ENCODE results near the gene CPD. TPM values are rescaled to one million over a fixed set of nuclear protein-coding genes. Genes with fewer than 3 reads are reported as not detected.
"Not testable (repeated sequence)": the region's sequence is repeated elsewhere in the genome, so short reads cannot be mapped to it uniquely, and the experiment has no call there.

The CPD gene
- total and polyA plus RNA-seq, 2 donors (not counting 1 experiment from before 2014, with no cell fraction given): 88.8 to 220 TPM

- Histone ChIP-seq H3K9ac (ENCODE audit: insufficient read depth, low read length) (no peak overlapping the region), H3K27ac (ENCODE audit: insufficient read depth, low read length) (no peak overlapping the region), H3K36me3 (ENCODE audit: control insufficient read depth, insufficient read depth, low read length) (peaks cover 2% of the 10 kb centered on the region), H3K4me3 (replicated peaks in 1 of 4; ENCODE audit: control extremely low read depth in 1 of 4, insufficient read depth in 1 of 4, low read depth in 3 of 4, low read length in 4 of 4) (no peak overlapping the region), H3K27me3 (ENCODE audit: control insufficient read depth, insufficient read depth, low read length) (no peaks in the 10 kb centered on the region), H3K9me3 (ENCODE audit: control insufficient read depth, insufficient read depth, low read depth, low read length) (no peaks in the 10 kb centered on the region), H2AFZ (ENCODE audit: low read length) (no peak overlapping the region), H3K79me2 (ENCODE audit: control insufficient read depth, insufficient read depth, low read length) (no peaks in the 10 kb centered on the region), H3K4me2 (ENCODE audit: extremely low read depth, insufficient read depth, low read length) (no peak overlapping the region), H4K20me1 (ENCODE audit: control insufficient read depth, extremely low read depth, insufficient read depth, low read length) (no peaks in the 10 kb centered on the region), H3K4me1 (ENCODE audit: control insufficient read depth, extremely low read depth, insufficient read depth, low read length) (no peaks in the 10 kb centered on the region)
- DNase-seq (ENCODE audit: low read depth in 2 of 2): no peak
- TF ChIP-seq CTCF (conservative IDR thresholded peaks at IDR 0.05 in 1 of 2, IDR thresholded peaks at IDR 0.05 in 1 of 2; ENCODE audit: low read depth in 1 of 2, low read length in 2 of 2) (no peak), EZH2 (IDR thresholded peaks at IDR 0.05; ENCODE audit: low read length, missing control alignments) (no peak)
Measured at GRCh38 chr17:30458371-30458770, 79.6 kb downstream of the CPD start.

GRCh38 chr17:30458797-30459413 lies 80.2 kb downstream of the CPD start:
- H3K4me1 ChIP-seq (ENCODE audit: control insufficient read depth, extremely low read depth, insufficient read depth, low read length); H3K9me3 ChIP-seq (ENCODE audit: control insufficient read depth, insufficient read depth, low read depth, low read length); H3K9ac ChIP-seq (ENCODE audit: insufficient read depth, low read length); H3K27ac ChIP-seq (ENCODE audit: insufficient read depth, low read length); H2AFZ ChIP-seq (ENCODE audit: low read length); H3K4me2 ChIP-seq (ENCODE audit: extremely low read depth, insufficient read depth, low read length); H3K36me3 ChIP-seq (ENCODE audit: control insufficient read depth, insufficient read depth, low read length); H3K4me3 ChIP-seq (replicated peaks in 1 of 4; ENCODE audit: control extremely low read depth in 1 of 4, insufficient read depth in 1 of 4, low read depth in 3 of 4, low read length in 4 of 4); DNase-seq (ENCODE audit: low read depth in 2 of 2); H3K27me3 ChIP-seq (ENCODE audit: control insufficient read depth, insufficient read depth, low read length); H3K79me2 ChIP-seq (ENCODE audit: control insufficient read depth, insufficient read depth, low read length); H4K20me1 ChIP-seq (ENCODE audit: control insufficient read depth, extremely low read depth, insufficient read depth, low read length): not testable (repeated sequence)

- H3K36me3 ChIP-seq (ENCODE audit: control insufficient read depth, insufficient read depth, low read length): no peaks in the 10 kb centered on the region
- H4K20me1 ChIP-seq (ENCODE audit: control insufficient read depth, extremely low read depth, insufficient read depth, low read length): no peaks in the 10 kb centered on the region
- no peak overlapping the region for H3K9ac ChIP-seq (ENCODE audit: insufficient read depth, low read length)
- no peak for TF ChIP-seq CTCF (conservative IDR thresholded peaks at IDR 0.05 in 1 of 2, IDR thresholded peaks at IDR 0.05 in 1 of 2; ENCODE audit: low read depth in 1 of 2, low read length in 2 of 2)
- TF ChIP-seq EZH2 (IDR thresholded peaks at IDR 0.05; ENCODE audit: low read length, missing control alignments): no peak
- H3K4me1 ChIP-seq (ENCODE audit: control insufficient read depth, extremely low read depth, insufficient read depth, low read length): no peaks in the 10 kb centered on the region
- H3K27ac ChIP-seq (ENCODE audit: insufficient read depth, low read length): no peak overlapping the region
- H2AFZ ChIP-seq (ENCODE audit: low read length): no peak overlapping the region
- no peaks in the 10 kb centered on the region for H3K9me3 ChIP-seq (ENCODE audit: control insufficient read depth, insufficient read depth, low read depth, low read length)
- no peak overlapping the region for H3K4me3 ChIP-seq (replicated peaks in 1 of 4; ENCODE audit: control extremely low read depth in 1 of 4, insufficient read depth in 1 of 4, low read depth in 3 of 4, low read length in 4 of 4)
- DNase-seq (ENCODE audit: low read depth in 2 of 2): no peak
- H3K4me2 ChIP-seq (ENCODE audit: extremely low read depth, insufficient read depth, low read length): no peak overlapping the region
- no peaks in the 10 kb centered on the region for H3K79me2 ChIP-seq (ENCODE audit: control insufficient read depth, insufficient read depth, low read length)
- no peaks in the 10 kb centered on the region for H3K27me3 ChIP-seq (ENCODE audit: control insufficient read depth, insufficient read depth, low read length)
Measured at GRCh38 chr17:30468465-30468864, 89.7 kb downstream of the CPD start.
